Trophoblast cell (in vitro differentiated cells and primary cell): ENCODE data around the gene CTSW.

Experiments used
- DNase-seq, 2 donors: peaks; one replicate each; pipeline ENCODE4 v3.0.0-alpha.2; 2016
- H2AFZ ChIP-seq: 2 replicates; pipeline ENCODE4 v1.6.1; 2013; ENCODE audit warnings: low read length, moderate library complexity, mild to moderate bottlenecking; ENCODE audit not compliant: insufficient read depth, poor library complexity
- H2AK5ac ChIP-seq: 2 replicates; pipeline ENCODE4 v1.6.1; 2013; ENCODE audit warnings: mild to moderate bottlenecking, low read length
- H2BK120ac ChIP-seq: 2 replicates; pipeline ENCODE4 v1.6.1; 2013; ENCODE audit warnings: low read length, mild to moderate bottlenecking, moderate library complexity; ENCODE audit not compliant: insufficient read depth, poor library complexity
- H2BK12ac ChIP-seq: 2 replicates; pipeline ENCODE4 v1.6.1; 2013; ENCODE audit warnings: mild to moderate bottlenecking, low read length, moderate library complexity
- H2BK5ac ChIP-seq: 2 replicates; pipeline ENCODE4 v1.6.1; 2013; ENCODE audit warnings: low read length, low read depth, moderate library complexity, mild to moderate bottlenecking; ENCODE audit not compliant: poor library complexity
- H3K14ac ChIP-seq: 2 replicates; pipeline ENCODE4 v1.6.1; 2013; ENCODE audit warnings: mild to moderate bottlenecking, low read length
- H3K18ac ChIP-seq: 2 replicates; pipeline ENCODE4 v1.6.1; 2013; ENCODE audit warnings: mild to moderate bottlenecking, low read length
- H3K23ac ChIP-seq: 2 replicates; pipeline ENCODE4 v1.6.1; 2013; ENCODE audit warnings: low read length
- H3K27ac ChIP-seq: 2 replicates; pipeline ENCODE4 v1.5.1; 2013; ENCODE audit warnings: low read depth, mild to moderate bottlenecking, inconsistent platforms, low read length, moderate library complexity
- H3K27me3 ChIP-seq: 2 replicates; pipeline ENCODE4 v1.6.1; 2013; ENCODE audit warnings: inconsistent platforms, mild to moderate bottlenecking, low read length, moderate library complexity; ENCODE audit not compliant: insufficient read depth
- H3K36me3 ChIP-seq, 2 experiments: 1 replicate in 1 of 2; 2 replicates in 1 of 2; pipeline ENCODE4 v1.6.1; 2013; ENCODE audit warnings: low read length in 2 of 2, mild to moderate bottlenecking in 2 of 2, moderate library complexity in 1 of 2; ENCODE audit not compliant: insufficient read depth in 2 of 2, control insufficient read depth in 1 of 2
- H3K4ac ChIP-seq: 2 replicates; pipeline ENCODE4 v1.6.1; 2013; ENCODE audit warnings: low read depth, mild to moderate bottlenecking, low read length, moderate library complexity
- H3K4me1 ChIP-seq, 2 experiments: 1 replicate in 1 of 2; 2 replicates in 1 of 2; pipeline ENCODE4 v1.6.1; 2013; ENCODE audit warnings: low read length in 2 of 2, mild to moderate bottlenecking in 2 of 2, moderate library complexity in 1 of 2; ENCODE audit not compliant: insufficient read depth in 2 of 2, control insufficient read depth in 1 of 2
- H3K4me2 ChIP-seq: 2 replicates; pipeline ENCODE4 v1.6.1; 2013; ENCODE audit warnings: inconsistent platforms, mild to moderate bottlenecking, low read length, moderate library complexity
- H3K4me3 ChIP-seq: 2 replicates; pipeline ENCODE4 v1.5.1; 2013; ENCODE audit warnings: mild to moderate bottlenecking, low read depth, low read length, inconsistent platforms
- H3K79me1 ChIP-seq: one replicate; pipeline ENCODE4 v1.6.1; 2013; ENCODE audit warnings: low read length
- H3K79me2 ChIP-seq: 2 replicates; pipeline ENCODE4 v1.6.1; 2013; ENCODE audit warnings: low read length, mild to moderate bottlenecking; ENCODE audit not compliant: control insufficient read depth, insufficient read depth, poor library complexity
- H3K9ac ChIP-seq: 2 replicates; pipeline ENCODE4 v1.6.1; 2013; ENCODE audit warnings: mild to moderate bottlenecking, low read length
- H3K9me3 ChIP-seq: 2 replicates; pipeline ENCODE4 v1.6.1; 2013; ENCODE audit warnings: low read depth, mild to moderate bottlenecking, control low read depth, inconsistent platforms, low read length; ENCODE audit not compliant: insufficient read depth
- H4K12ac ChIP-seq: 2 replicates; pipeline ENCODE4 v1.6.1; 2013; ENCODE audit warnings: low read depth, mild to moderate bottlenecking, low read length, moderate library complexity
- H4K8ac ChIP-seq: 2 replicates; pipeline ENCODE4 v1.6.1; 2013; ENCODE audit warnings: low read depth, mild to moderate bottlenecking, low read length, moderate library complexity
- H4K91ac ChIP-seq: one replicate; pipeline ENCODE4 v1.6.1; 2013; ENCODE audit warnings: low read depth, mild to moderate bottlenecking, low read length, moderate library complexity
- WGBS: extraction: QIAGEN DNeasy Blood & Tissue Kit; methylation state at CpG from one replicate; pipeline ENCODE4 v1.1.7; 2013; ENCODE audit warnings: missing lambda C conversion rate; ENCODE audit not compliant: insufficient read length, insufficient coverage; ENCODE audit errors: extremely low coverage; 5-methylcytosine and 5-hydroxymethylcytosine counted together

Gene CTSW

GRCh38 chr11:65880844-65881421 is 1.3 kb downstream of the CTSW start:
- Histone ChIP-seq H4K12ac (no peak overlapping the region), H4K8ac (no peak overlapping the region), H2BK5ac (no peak overlapping the region), H2AFZ (no peak overlapping the region), H3K9ac (no peak overlapping the region), H3K4me1 (peaks cover 0 to 5% of the 10 kb centered on the region in 2 experiments), H3K27ac (no peak overlapping the region), H3K27me3 (no peaks in the 10 kb centered on the region), H2BK120ac (no peak overlapping the region), H3K18ac (no peak overlapping the region), H3K9me3 (peaks cover 2% of the 10 kb centered on the region), H2BK12ac (no peak overlapping the region), H2AK5ac (no peak overlapping the region), H3K4me2 (no peak overlapping the region), H4K91ac (no peak overlapping the region), H3K14ac (no peak overlapping the region), H3K4me3 (no peak overlapping the region), H3K79me1 (no peaks in the 10 kb centered on the region), H3K4ac (no peak overlapping the region), H3K36me3 (peaks cover 36 to 42% of the 10 kb centered on the region in 2 experiments), H3K23ac (no peak overlapping the region), H3K79me2 (no peaks in the 10 kb centered on the region)
- no CpG with 5 or more reads among the region's 7 CpGs for WGBS
- DNase-seq = no peak

GRCh38 chr11:65882120-65883057 is 2.8 kb downstream of the CTSW start:
- no peak overlapping the region for H2AK5ac ChIP-seq
- no peak overlapping the region for H3K18ac ChIP-seq
- H3K79me2 ChIP-seq = no peaks in the 10 kb centered on the region
- no peak overlapping the region for H4K91ac ChIP-seq
- peaks cover 2% of the 10 kb centered on the region for H3K9me3 ChIP-seq
- peaks cover 2 to 6% of the 10 kb centered on the region in 2 experiments for H3K4me1 ChIP-seq
- no peak overlapping the region for H2BK12ac ChIP-seq
- no peak overlapping the region for H3K9ac ChIP-seq
- no peak overlapping the region for H4K12ac ChIP-seq
- H3K36me3 ChIP-seq = peaks cover 46 to 49% of the 10 kb centered on the region in 2 experiments
- no peak overlapping the region for H3K4me3 ChIP-seq
- WGBS = no CpG with 5 or more reads among the region's 30 CpGs
- H3K27me3 ChIP-seq = no peaks in the 10 kb centered on the region
- H4K8ac ChIP-seq = no peak overlapping the region
- H2AFZ ChIP-seq = no peak overlapping the region
- no peak overlapping the region for H3K23ac ChIP-seq
- no peak overlapping the region for H3K4me2 ChIP-seq
- no peak overlapping the region for H2BK5ac ChIP-seq
- no peak overlapping the region for H3K4ac ChIP-seq
- no peak overlapping the region for H2BK120ac ChIP-seq
- DNase-seq = no peak
- H3K14ac ChIP-seq = no peak overlapping the region
- H3K79me1 ChIP-seq = no peaks in the 10 kb centered on the region
- H3K27ac ChIP-seq = no peak overlapping the region

GRCh38 chr11:65883058-65883761 is 3.6 kb downstream of the CTSW start:
- H2BK120ac ChIP-seq = no peak overlapping the region
- H3K27me3 ChIP-seq = no peaks in the 10 kb centered on the region
- WGBS = no CpG with 5 or more reads among the region's 13 CpGs
- H3K9ac ChIP-seq = no peak overlapping the region
- no peak overlapping the region for H4K8ac ChIP-seq
- H2AFZ ChIP-seq = no peak overlapping the region
- H4K12ac ChIP-seq = no peak overlapping the region
- H3K4me3 ChIP-seq = no peak overlapping the region
- H3K4ac ChIP-seq = no peak overlapping the region
- H3K27ac ChIP-seq = no peak overlapping the region
- no peak overlapping the region for H4K91ac ChIP-seq
- H2BK5ac ChIP-seq = no peak overlapping the region
- DNase-seq = no peak
- no peak overlapping the region for H3K23ac ChIP-seq
- no peak overlapping the region for H3K18ac ChIP-seq
- peaks cover 46 to 49% of the 10 kb centered on the region in 2 experiments for H3K36me3 ChIP-seq
- H3K4me1 ChIP-seq = peaks cover 6 to 10% of the 10 kb centered on the region in 2 experiments
- H3K14ac ChIP-seq = no peak overlapping the region
- H2BK12ac ChIP-seq = no peak overlapping the region
- no peak overlapping the region for H2AK5ac ChIP-seq
- no peak overlapping the region for H3K4me2 ChIP-seq
- peaks cover under 1% of the 10 kb centered on the region for H3K9me3 ChIP-seq
- H3K79me2 ChIP-seq = peaks cover 2% of the 10 kb centered on the region
- H3K79me1 ChIP-seq = peaks cover 5% of the 10 kb centered on the region

- no peak overlapping the region for H3K14ac ChIP-seq
- H2BK12ac ChIP-seq = no peak overlapping the region
- WGBS = no CpG with 5 or more reads among the region's 28 CpGs
- no peak overlapping the region for H4K8ac ChIP-seq
- H4K91ac ChIP-seq = no peak overlapping the region
- no peak overlapping the region for H3K9ac ChIP-seq
- no peak overlapping the region for H3K4me3 ChIP-seq
- H2AFZ ChIP-seq = no peak overlapping the region
- H2AK5ac ChIP-seq = no peak overlapping the region
- H3K79me1 ChIP-seq = peaks cover 10% of the 10 kb centered on the region
- H4K12ac ChIP-seq = no peak overlapping the region
- H3K79me2 ChIP-seq = peaks cover 2% of the 10 kb centered on the region
- no peak overlapping the region for H3K4me2 ChIP-seq
- no peaks in the 10 kb centered on the region for H3K27me3 ChIP-seq
- no peak overlapping the region for H3K27ac ChIP-seq
- H3K4ac ChIP-seq = no peak overlapping the region
- no peak overlapping the region for H2BK120ac ChIP-seq
- H3K23ac ChIP-seq = no peak overlapping the region
- H3K18ac ChIP-seq = no peak overlapping the region
- peaks cover 46 to 49% of the 10 kb centered on the region in 2 experiments for H3K36me3 ChIP-seq
- H3K9me3 ChIP-seq = no peaks in the 10 kb centered on the region
- no peak for DNase-seq
- H3K4me1 ChIP-seq = peaks cover 8 to 15% of the 10 kb centered on the region in 2 experiments
- no peak overlapping the region for H2BK5ac ChIP-seq
These were observed 4.4 kb downstream of the CTSW start for GRCh38 chr11:65883786-65884715.
